Uterus (tissue), 2 donors: ENCODE measurements around the gene TNFRSF21.

Experiments
- POLR2A ChIP-seq, 2 donors: fragments of 450-650 bp; IDR thresholded peaks; one replicate each; pipeline ENCODE4 v1.6.1; 2016; ENCODE audit warnings: antibody characterized with exemption in 2 of 2, mild to moderate bottlenecking in 1 of 2, moderate library complexity in 1 of 2
- TF ChIP-seq, protein P1 (sequence below), 4 experiments: fragments of 200-600 bp in 2 of 4; fragments of 450-650 bp in 2 of 4; sonication (generic) in 2 of 4; IDR thresholded peaks; one replicate each; pipeline ENCODE4 v1.5.1; 2016 to 2019; ENCODE audit warnings: antibody characterized with exemption in 4 of 4, mild to moderate bottlenecking in 2 of 4, moderate library complexity in 1 of 4

DNA sequence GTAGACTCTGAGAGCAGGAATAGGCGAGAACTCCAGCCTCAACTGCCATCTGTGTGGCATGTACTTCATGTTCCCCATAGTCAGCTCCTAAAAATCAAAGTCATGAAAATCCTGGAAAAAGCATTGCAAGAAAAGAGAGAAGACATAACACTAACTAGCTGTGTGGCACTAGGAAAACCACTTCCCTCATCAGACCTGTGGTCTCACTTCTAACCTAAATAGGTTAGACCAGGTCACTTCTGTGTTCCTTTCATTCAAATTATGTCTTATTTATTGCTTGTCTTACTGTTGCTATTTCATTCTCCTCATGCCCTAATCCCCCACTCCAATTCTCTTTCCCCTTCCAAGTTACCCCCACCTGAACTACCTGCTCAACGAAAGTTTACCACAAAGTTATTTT is 70.2 kb downstream of the TNFRSF21 start:
- TF ChIP-seq POLR2A (IDR thresholded peaks at IDR 0.05), result no peak
- TF ChIP-seq, protein P1, sequence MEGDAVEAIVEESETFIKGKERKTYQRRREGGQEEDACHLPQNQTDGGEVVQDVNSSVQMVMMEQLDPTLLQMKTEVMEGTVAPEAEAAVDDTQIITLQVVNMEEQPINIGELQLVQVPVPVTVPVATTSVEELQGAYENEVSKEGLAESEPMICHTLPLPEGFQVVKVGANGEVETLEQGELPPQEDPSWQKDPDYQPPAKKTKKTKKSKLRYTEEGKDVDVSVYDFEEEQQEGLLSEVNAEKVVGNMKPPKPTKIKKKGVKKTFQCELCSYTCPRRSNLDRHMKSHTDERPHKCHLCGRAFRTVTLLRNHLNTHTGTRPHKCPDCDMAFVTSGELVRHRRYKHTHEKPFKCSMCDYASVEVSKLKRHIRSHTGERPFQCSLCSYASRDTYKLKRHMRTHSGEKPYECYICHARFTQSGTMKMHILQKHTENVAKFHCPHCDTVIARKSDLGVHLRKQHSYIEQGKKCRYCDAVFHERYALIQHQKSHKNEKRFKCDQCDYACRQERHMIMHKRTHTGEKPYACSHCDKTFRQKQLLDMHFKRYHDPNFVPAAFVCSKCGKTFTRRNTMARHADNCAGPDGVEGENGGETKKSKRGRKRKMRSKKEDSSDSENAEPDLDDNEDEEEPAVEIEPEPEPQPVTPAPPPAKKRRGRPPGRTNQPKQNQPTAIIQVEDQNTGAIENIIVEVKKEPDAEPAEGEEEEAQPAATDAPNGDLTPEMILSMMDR (IDR thresholded peaks at IDR 0.05), result no peak
